Body of pancreas (tissue), 4 donors: ENCODE results near the gene PLPP3. TPM values are rescaled to one million over a fixed set of nuclear protein-coding genes. Genes with fewer than 3 reads are reported as not detected.

Experiments
- ATAC-seq: fragments of 150-250 bp; one replicate; pipeline ENCODE4 v1.9.1; 2016
- DNase-seq, 4 donors: peaks; one replicate each; pipeline ENCODE4 v3.0.0-alpha.2; 2019
- H3K27ac ChIP-seq, 4 donors: fragments of 200-600 bp; sonication (generic); 1 replicate in 3 of 4; 2 replicates in 1 of 4; pipeline versions ENCODE4 v1.5.1 to v1.6.1; 2016 to 2019; ENCODE audit warnings: mild to moderate bottlenecking in 1 of 4, mixed read lengths in 1 of 4, moderate library complexity in 1 of 4
- H3K27me3 ChIP-seq, 2 donors: fragments of 200-600 bp; sonication (generic); one replicate each; pipeline ENCODE4 v1.6.0; 2016; ENCODE audit warnings: mild to moderate bottlenecking in 1 of 2
- H3K36me3 ChIP-seq, 2 donors: fragments of 200-600 bp; sonication (generic); replicated peaks in 1 of 2; 2 replicates each; pipeline ENCODE4 v1.5.1; 2016; ENCODE audit warnings: low read depth in 2 of 2; ENCODE audit not compliant: insufficient read depth in 1 of 2
- H3K4me1 ChIP-seq: fragments of 200-600 bp; sonication (generic); one replicate; pipeline ENCODE4 v1.6.0; 2016
- H3K4me3 ChIP-seq, 2 donors: fragments of 200-600 bp; sonication (generic); 1 replicate in 1 of 2; 2 replicates in 1 of 2; pipeline ENCODE4 v1.5.1; 2016 to 2019
- H3K9me3 ChIP-seq, 3 donors: fragments of 200-600 bp; sonication (generic); 1 replicate in 2 of 3; 2 replicates in 1 of 3; pipeline ENCODE4 v1.5.1; 2016
- CTCF ChIP-seq, 7 experiments: fragments of 450-650 bp in 4 of 7; fragments of 200-600 bp in 3 of 7; sonication (generic) in 3 of 7; IDR thresholded peaks; one replicate each; pipeline ENCODE4 v1.5.1; 2016 to 2019; ENCODE audit warnings: antibody characterized with exemption in 7 of 7
- POLR2A ChIP-seq, 3 donors: fragments of 450-650 bp; IDR thresholded peaks; one replicate each; pipeline ENCODE4 v1.6.1; 2016; ENCODE audit warnings: antibody characterized with exemption in 3 of 3, mild to moderate bottlenecking in 2 of 3
- WGBS, 2 donors: methylation state at CpG; one replicate each; pipeline ENCODE4 v1.1.5; 2017; 5-methylcytosine and 5-hydroxymethylcytosine counted together
- intact Hi-C: fragments of 100-400 bp; cut with DNase I; formaldehyde crosslinking; loops from one replicate; pipeline ENCODE4 v1.15.1; 2023
- total RNA-seq, 2 donors: library from RNA; depleted of rRNA; stranded (reverse); fragments of >200 nt; gene quantifications; one replicate each; pipeline ENCODE4 v1.1.0, GENCODE V29; 2016

The PLPP3 gene
- total RNA-seq, 2 donors from 2014 or later, result 35.8 to 52.7 TPM

GRCh38 chr1:56589369-56589768 lies 10.0 kb upstream of the PLPP3 start:
- intact Hi-C loops, result loop anchor here (10.0 kb wide), 1 partner anchor 1305 kb away; no protein-coding TSS in a partner anchor
- Histone ChIP-seq H3K9me3 (no peaks in the 10 kb centered on the region), H3K36me3 (no peaks in the 10 kb centered on the region), H3K27me3 (no peaks in the 10 kb centered on the region), H3K27ac (no peak overlapping the region), H3K4me3 (no peak overlapping the region), H3K4me1 (no peaks in the 10 kb centered on the region)
- TF ChIP-seq POLR2A (IDR thresholded peaks at IDR 0.05), result no peak
- no peak for TF ChIP-seq CTCF (IDR thresholded peaks at IDR 0.05)
- no peak for DNase-seq
- WGBS, 2 donors, result 82 to 92% methylated on average over 2 of the region's 2 CpGs
- ATAC-seq, result no peak

GRCh38 chr1:56586502-56586901 lies 7.1 kb upstream of the PLPP3 start:
- intact Hi-C loops, result loop anchor here (10.0 kb wide), 1 partner anchor 1302 kb away; no protein-coding TSS in a partner anchor
- 85 to 87% methylated on average over 5 of the region's 5 CpGs for WGBS, 2 donors
- H3K4me1 ChIP-seq, result peaks cover 7% of the 10 kb centered on the region
- H3K4me3 ChIP-seq, result no peak overlapping the region
- ATAC-seq (no peak), DNase-seq (no peak)
- no peak for TF ChIP-seq POLR2A (IDR thresholded peaks at IDR 0.05)
- no peak for TF ChIP-seq CTCF (IDR thresholded peaks at IDR 0.05)
- H3K36me3 ChIP-seq, result no peaks in the 10 kb centered on the region
- no peak overlapping the region for H3K27ac ChIP-seq
- H3K27me3 ChIP-seq, result no peaks in the 10 kb centered on the region
- H3K9me3 ChIP-seq, result no peaks in the 10 kb centered on the region

- TF ChIP-seq CTCF (IDR thresholded peaks at IDR 0.05), result no peak
- no peak for TF ChIP-seq POLR2A (IDR thresholded peaks at IDR 0.05)
- Histone ChIP-seq H3K36me3 (no peaks in the 10 kb centered on the region), H3K27ac (no peak overlapping the region), H3K4me1 (peaks cover 7% of the 10 kb centered on the region), H3K9me3 (no peaks in the 10 kb centered on the region), H3K4me3 (no peak overlapping the region), H3K27me3 (no peaks in the 10 kb centered on the region)
- DNase-seq (no peak), ATAC-seq (no peak)
- WGBS, 2 donors, result 40 to 62% methylated on average over 5 of the region's 5 CpGs
- intact Hi-C loops, result loop anchor here (10.0 kb wide), 1 partner anchor 1301 kb away; no protein-coding TSS in a partner anchor
Observed at GRCh38 chr1:56585985-56586384, 6.6 kb upstream of the PLPP3 start.

DNA sequence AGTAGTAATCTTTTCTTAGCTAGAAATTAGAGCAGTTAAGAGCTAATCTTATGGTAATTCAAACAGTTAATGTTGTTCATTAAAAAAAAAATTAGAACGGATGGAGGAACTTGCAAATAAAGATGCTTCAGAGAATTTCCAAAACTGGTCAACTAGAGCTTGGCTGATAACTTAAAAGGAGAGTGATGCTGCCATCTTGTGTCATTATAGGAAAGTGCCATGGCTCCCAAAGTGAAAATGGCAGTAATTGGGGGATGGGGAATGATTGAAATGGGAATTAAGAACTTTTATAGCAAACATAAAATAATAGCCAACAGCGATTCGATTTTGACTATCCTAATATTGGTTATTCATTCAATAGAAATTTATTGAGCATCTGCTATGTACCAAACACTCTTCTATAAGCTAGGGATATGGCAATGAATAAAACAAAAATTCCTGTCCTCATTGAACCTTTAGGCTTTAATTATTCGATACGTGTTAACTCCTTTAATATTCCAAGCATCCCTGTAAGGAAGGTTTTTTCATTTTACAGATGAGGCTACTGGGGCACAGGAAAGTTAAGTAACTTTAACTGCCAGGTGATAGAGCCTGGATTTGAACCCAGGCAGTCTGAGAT lies 5.7 kb upstream of the PLPP3 start:
- TF ChIP-seq POLR2A (IDR thresholded peaks at IDR 0.05) (no peak), CTCF (IDR thresholded peaks at IDR 0.05) (peak; percentile 64 to 96 (median 92))
- Histone ChIP-seq H3K27ac (no peak overlapping the region), H3K36me3 (no peaks in the 10 kb centered on the region), H3K9me3 (no peaks in the 10 kb centered on the region), H3K4me3 (no peak overlapping the region), H3K27me3 (no peaks in the 10 kb centered on the region), H3K4me1 (peaks cover 11% of the 10 kb centered on the region)
- DNase-seq (peak; percentile 32 to 63 (median 52)), ATAC-seq (peak; percentile 82)
- 12% methylated on average over 5 of the region's 5 CpGs for WGBS, 2 donors
- intact Hi-C loops, result loop anchor here (10.0 kb wide), 1 partner anchor 1300 kb away; no protein-coding TSS in a partner anchor
